GM12874 (cell line): ENCODE results near the gene COL5A1.

Experiments
- TF ChIP-seq, protein P1 (sequence below): IDR thresholded peaks from 2 replicates; pipeline ENCODE4 v1.5.1; 2011; ENCODE audit warnings: low read depth, mild to moderate bottlenecking, control low read depth, low read length, moderate library complexity; ENCODE audit not compliant: insufficient read depth

The COL5A1 gene

DNA sequence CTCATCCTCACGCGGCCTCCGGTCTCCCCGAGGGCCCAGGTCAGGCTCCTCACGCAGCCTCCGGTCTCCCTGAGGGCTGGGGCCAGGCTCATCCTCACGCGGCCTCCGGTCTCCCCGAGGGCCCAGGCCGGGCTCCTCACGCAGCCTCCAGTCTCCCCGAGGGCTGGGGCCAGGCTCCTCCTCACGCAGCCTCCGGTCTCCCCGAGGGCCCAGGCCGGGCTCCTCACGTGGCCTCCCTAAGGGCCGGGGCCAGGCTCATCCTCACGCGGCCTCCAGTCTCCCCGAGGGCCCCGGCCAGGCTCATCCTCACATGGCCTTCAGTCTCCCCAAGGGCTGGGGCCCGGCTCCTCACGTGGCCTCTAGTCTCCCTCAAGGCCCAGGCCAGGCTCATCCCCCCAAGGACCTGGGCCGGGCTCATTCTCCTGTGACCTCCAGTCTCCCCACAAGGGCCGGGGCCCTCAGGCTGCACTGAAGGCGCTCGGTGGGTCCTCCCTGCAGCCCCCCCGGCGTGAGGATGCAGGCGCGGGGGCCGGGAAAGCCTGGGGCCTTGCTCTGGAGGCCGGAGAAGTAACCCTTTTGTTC, 187.8 kb downstream of the COL5A1 start:
- TF ChIP-seq, protein P1, sequence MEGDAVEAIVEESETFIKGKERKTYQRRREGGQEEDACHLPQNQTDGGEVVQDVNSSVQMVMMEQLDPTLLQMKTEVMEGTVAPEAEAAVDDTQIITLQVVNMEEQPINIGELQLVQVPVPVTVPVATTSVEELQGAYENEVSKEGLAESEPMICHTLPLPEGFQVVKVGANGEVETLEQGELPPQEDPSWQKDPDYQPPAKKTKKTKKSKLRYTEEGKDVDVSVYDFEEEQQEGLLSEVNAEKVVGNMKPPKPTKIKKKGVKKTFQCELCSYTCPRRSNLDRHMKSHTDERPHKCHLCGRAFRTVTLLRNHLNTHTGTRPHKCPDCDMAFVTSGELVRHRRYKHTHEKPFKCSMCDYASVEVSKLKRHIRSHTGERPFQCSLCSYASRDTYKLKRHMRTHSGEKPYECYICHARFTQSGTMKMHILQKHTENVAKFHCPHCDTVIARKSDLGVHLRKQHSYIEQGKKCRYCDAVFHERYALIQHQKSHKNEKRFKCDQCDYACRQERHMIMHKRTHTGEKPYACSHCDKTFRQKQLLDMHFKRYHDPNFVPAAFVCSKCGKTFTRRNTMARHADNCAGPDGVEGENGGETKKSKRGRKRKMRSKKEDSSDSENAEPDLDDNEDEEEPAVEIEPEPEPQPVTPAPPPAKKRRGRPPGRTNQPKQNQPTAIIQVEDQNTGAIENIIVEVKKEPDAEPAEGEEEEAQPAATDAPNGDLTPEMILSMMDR: no peak

GRCh38 chr9:134830126-134830525, 188.5 kb downstream of the COL5A1 start:
- TF ChIP-seq, protein P1: no peak

GRCh38 chr9:134830926-134831720, 189.5 kb downstream of the COL5A1 start:
- TF ChIP-seq, protein P1: no peak

GRCh38 chr9:134832471-134832870, 190.9 kb downstream of the COL5A1 start:
- TF ChIP-seq, protein P1: no peak

DNA sequence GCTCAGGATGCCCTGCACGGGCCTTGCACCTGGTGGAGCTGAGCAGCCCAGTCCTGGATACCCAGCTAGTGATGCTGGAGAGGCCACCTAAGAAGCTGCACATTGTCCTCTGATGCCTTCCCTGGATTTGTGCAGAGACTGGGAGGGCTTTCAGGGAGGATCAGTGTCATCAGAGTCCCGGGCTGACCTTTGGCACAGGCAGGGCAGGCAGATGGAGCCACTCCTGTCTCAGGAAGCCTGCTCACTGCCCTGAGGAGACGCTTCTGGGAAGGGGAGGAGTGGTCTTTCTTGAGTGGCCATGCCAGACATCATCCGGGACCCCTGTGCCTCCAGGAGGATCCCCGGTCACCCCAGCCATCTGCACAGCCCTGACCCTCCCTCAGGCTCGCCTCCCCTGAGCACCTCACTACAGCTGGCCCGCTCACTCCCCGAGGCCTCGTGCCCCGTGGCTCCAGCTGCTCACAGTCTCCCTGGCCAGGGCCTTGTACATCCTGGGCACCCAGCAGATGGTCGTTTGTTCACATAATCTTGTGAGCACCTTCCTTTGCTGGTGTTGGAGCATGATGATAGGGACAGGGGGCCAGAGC, 191.8 kb downstream of the COL5A1 start:
- TF ChIP-seq, protein P1: no peak

- TF ChIP-seq, protein P1: no peak
Observed at GRCh38 chr9:134834217-134834956, 192.8 kb downstream of the COL5A1 start.

DNA sequence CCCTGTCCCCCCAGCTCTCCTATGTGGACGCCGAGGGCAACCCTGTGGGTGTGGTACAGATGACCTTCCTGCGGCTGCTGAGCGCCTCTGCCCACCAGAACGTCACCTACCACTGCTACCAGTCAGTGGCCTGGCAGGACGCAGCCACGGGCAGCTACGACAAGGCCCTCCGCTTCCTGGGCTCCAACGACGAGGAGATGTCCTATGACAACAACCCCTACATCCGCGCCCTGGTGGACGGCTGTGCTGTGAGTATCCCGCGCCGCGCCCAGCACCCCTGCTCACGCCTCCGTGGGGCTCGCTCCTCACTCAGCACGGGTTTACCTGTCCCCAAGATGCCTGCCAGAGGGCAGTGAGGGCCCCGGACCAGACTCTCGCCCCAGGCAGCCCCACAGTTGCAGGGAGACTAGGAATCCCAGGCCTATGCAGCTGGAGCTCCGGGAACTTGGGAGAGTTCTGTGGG, 193.4 kb downstream of the COL5A1 start:
- TF ChIP-seq, protein P1: no peak
